K562 (cell line): ENCODE measurements around the gene OST4. TPM values are rescaled to one million over a fixed set of nuclear protein-coding genes. Genes with fewer than 3 reads are reported as not detected.
A peak's percentile ranks its signal among the peaks of the same experiment; 100 is the strongest.

Experiments
- MAFG ChIP-seq: fragments of 450-650 bp; conservative IDR thresholded peaks from 2 replicates; pipeline ENCODE4 v1.6.1; 2016; ENCODE audit warnings: missing genetic modification characterization, missing compliant biosample characterization
- MEF2D ChIP-seq: conservative IDR thresholded peaks from 2 replicates; pipeline ENCODE4 v1.6.1; 2016; ENCODE audit warnings: low read depth, missing genetic modification characterization, missing compliant biosample characterization
- MEIS2 ChIP-seq: fragments of 450-650 bp; IDR thresholded peaks from 2 replicates; pipeline ENCODE4 v1.6.1; 2014; ENCODE audit warnings: mild to moderate bottlenecking; ENCODE audit not compliant: partially characterized antibody
- MYNN ChIP-seq, 2 experiments: sonication (generic); formaldehyde crosslinking in 1 of 2; IDR thresholded peaks; 2 replicates each; pipeline versions ENCODE4 v1.5.0 to v1.6.1; 2016 to 2020; ENCODE audit warnings: antibody characterized with exemption in 1 of 2, missing genetic modification reagents in 1 of 2
- NR4A1 ChIP-seq, 2 experiments: fragments of 250-450 bp in 1 of 2; fragments of 450-650 bp in 1 of 2; sonication (Bioruptor Pico) in 1 of 2; IDR thresholded peaks; 2 replicates each; pipeline versions ENCODE4 v1.4.0 to v1.6.1; 2016 to 2020; ENCODE audit warnings: mild to moderate bottlenecking in 2 of 2, missing compliant biosample characterization in 1 of 2, missing genetic modification characterization in 1 of 2, moderate library complexity in 1 of 2
- PBX2 ChIP-seq, 2 experiments: IDR thresholded peaks in 1 of 2; conservative IDR thresholded peaks in 1 of 2; 2 replicates each; pipeline ENCODE4 v1.6.1; 2016; ENCODE audit warnings: low read depth in 2 of 2, mild to moderate bottlenecking in 1 of 2, missing compliant biosample characterization in 1 of 2, missing genetic modification characterization in 1 of 2, moderate library complexity in 1 of 2
- SMARCE1 ChIP-seq: fragments of 450-650 bp; IDR thresholded peaks from 2 replicates; pipeline ENCODE4 v1.7.1; 2016; ENCODE audit warnings: mild to moderate bottlenecking
- SPI1 ChIP-seq: IDR thresholded peaks from 2 replicates; pipeline ENCODE4 v1.6.1; 2011; ENCODE audit warnings: low read depth, low read length, control low read depth, borderline replicate concordance
- TCF3 ChIP-seq: sonication (generic); formaldehyde crosslinking; IDR thresholded peaks from 2 replicates; pipeline ENCODE4 v1.4.0; 2020; ENCODE audit warnings: mild to moderate bottlenecking, missing genetic modification reagents
- polyA plus RNA-seq, 8 experiments: library from polyadenylated mRNA; depleted of rRNA in 4 of 8; stranded (reverse) in 5 of 8; unstranded in 3 of 8; fragments of >200 nt; fragmentation: Nextera tagmentation in 2 of 8; fragmentation: Illumina TruSeq in 1 of 8; extraction: Ambion mirVana in 2 of 8; extraction: Trizol in 1 of 8; gene quantifications; 2 replicates each; pipeline versions ENCODE4 v1.2.1 to v1.2.3, GENCODE V29; 2011 to 2014; ENCODE audit warnings: inconsistent platforms in 1 of 8, missing spikeins in 1 of 8
- total RNA-seq, 7 experiments: library from RNA; depleted of rRNA in 6 of 7; stranded (reverse); fragments of >200 nt in 6 of 7; fragmentation: Illumina TruSeq in 2 of 7; extraction: Trizol in 2 of 7; gene quantifications; 2 replicates each; pipeline versions ENCODE4 v1.2.1 to v1.2.3, GENCODE V29; 2011 to 2021; ENCODE audit warnings: low replicate concordance in 1 of 7
- TF ChIP-seq, protein P1 (sequence below): fragments of 450-650 bp; IDR thresholded peaks from 2 replicates; pipeline ENCODE4 v1.6.1; 2016; ENCODE audit warnings: low read depth
- TF ChIP-seq, protein P2 (sequence below): sonication (generic); formaldehyde crosslinking; IDR thresholded peaks from 2 replicates; pipeline ENCODE4 v1.8.1; 2023; ENCODE audit warnings: mild to moderate bottlenecking, missing genetic modification reagents

The OST4 gene
- total and polyA plus RNA-seq, 9 of the 15 experiments (the other 6 are each of a cell fraction or from before 2014, with no cell fraction given): 186 to 1,155 (median 355) TPM

DNA sequence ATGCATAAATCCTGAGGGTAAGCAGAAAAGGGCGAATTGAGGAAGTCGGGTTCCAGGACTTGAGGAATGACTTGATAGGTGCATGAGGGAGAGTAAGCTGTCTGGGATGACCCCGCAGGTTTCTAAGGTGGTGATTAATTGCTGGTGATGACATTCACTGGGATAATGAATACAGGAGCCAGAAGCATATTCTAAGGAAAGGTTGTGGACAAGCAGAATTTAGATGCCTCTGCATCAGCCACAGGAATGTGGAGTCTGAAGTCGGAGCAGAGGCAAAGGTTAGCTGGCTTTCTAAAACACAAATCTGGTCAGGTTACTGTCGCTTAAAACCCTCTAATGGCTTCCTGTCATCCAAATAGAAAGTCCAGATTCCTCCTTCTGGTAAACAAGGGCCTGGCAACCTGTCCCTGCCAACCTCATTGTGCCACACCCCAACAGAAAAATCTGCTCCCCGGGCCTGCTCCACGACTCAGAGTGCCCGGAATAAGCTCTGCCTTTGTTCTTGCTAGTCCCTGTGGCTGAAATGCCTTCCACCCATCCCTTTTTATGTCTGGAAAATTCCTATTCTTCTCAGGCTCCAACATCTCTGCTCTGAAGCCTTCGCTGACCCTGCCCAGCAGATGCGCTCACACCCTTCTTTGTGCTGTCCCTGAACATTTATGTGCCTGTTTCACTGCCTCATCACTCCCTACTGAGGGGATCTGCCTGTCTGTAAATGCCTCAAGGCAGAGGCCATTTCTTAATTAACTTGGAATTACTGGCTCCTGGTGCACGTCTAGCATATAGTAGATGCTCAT, 50.0 kb downstream of the OST4 start (continued):
- peak; percentile 74 for TF ChIP-seq SPI1
- no peak for TF ChIP-seq PBX2 (CRISPR knock-in tag; IDR thresholded peaks at IDR 0.05; ENCODE audit: low read depth)
- peak; percentile 58 for TF ChIP-seq PBX2 (tag; conservative IDR thresholded peaks at IDR 0.05; ENCODE audit: low read depth)
- TF ChIP-seq, protein P1, sequence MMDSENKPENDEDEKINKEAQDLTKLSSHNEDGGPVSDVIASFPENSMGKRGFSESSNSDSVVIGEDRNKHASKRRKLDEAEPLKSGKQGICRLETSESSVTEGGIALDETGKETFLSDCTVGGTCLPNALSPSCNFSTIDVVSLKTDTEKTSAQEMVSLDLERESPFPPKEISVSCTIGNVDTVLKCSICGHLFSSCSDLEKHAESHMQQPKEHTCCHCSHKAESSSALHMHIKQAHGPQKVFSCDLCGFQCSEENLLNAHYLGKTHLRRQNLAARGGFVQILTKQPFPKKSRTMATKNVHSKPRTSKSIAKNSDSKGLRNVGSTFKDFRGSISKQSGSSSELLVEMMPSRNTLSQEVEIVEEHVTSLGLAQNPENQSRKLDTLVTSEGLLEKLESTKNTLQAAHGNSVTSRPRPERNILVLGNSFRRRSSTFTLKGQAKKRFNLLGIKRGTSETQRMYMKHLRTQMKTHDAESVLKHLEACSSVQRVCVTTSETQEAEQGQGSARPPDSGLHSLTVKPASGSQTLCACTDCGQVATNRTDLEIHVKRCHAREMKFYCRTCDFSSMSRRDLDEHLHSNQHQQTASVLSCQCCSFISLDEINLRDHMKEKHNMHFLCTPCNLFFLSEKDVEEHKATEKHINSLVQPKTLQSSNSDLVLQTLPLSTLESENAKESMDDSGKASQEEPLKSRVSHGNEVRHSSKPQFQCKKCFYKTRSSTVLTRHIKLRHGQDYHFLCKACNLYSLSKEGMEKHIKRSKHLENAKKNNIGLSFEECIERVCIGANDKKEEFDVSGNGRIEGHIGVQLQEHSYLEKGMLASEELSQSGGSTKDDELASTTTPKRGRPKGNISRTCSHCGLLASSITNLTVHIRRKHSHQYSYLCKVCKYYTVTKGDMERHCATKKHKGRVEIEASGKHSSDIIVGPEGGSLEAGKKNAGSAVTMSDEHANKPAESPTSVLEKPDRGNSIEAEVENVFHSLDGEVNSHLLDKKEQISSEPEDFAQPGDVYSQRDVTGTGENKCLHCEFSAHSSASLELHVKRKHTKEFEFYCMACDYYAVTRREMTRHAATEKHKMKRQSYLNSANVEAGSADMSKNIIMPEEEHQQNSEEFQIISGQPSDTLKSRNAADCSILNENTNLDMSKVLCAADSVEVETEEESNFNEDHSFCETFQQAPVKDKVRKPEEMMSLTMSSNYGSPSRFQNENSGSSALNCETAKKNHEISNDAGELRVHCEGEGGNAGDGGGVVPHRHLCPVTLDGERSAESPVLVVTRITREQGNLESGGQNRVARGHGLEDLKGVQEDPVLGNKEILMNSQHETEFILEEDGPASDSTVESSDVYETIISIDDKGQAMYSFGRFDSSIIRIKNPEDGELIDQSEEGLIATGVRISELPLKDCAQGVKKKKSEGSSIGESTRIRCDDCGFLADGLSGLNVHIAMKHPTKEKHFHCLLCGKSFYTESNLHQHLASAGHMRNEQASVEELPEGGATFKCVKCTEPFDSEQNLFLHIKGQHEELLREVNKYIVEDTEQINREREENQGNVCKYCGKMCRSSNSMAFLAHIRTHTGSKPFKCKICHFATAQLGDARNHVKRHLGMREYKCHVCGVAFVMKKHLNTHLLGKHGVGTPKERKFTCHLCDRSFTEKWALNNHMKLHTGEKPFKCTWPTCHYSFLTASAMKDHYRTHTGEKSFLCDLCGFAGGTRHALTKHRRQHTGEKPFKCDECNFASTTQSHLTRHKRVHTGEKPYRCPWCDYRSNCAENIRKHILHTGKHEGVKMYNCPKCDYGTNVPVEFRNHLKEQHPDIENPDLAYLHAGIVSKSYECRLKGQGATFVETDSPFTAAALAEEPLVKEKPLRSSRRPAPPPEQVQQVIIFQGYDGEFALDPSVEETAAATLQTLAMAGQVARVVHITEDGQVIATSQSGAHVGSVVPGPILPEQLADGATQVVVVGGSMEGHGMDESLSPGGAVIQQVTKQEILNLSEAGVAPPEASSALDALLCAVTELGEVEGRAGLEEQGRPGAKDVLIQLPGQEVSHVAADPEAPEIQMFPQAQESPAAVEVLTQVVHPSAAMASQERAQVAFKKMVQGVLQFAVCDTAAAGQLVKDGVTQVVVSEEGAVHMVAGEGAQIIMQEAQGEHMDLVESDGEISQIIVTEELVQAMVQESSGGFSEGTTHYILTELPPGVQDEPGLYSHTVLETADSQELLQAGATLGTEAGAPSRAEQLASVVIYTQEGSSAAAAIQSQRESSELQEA: no peak
- TF ChIP-seq TCF3 (CRISPR knock-in tag): no peak
- peak; percentile 72 for TF ChIP-seq MEIS2
- TF ChIP-seq MYNN (IDR thresholded peaks at IDR 0.05): no peak
- TF ChIP-seq MYNN (CRISPR knock-in tag; IDR thresholded peaks at IDR 0.05): no peak
- no peak for TF ChIP-seq MEF2D (tag)
- TF ChIP-seq NR4A1 (CRISPR knock-in tag; IDR thresholded peaks at IDR 0.05): no peak
- no peak for TF ChIP-seq NR4A1 (tag; IDR thresholded peaks at IDR 0.05)
- no peak for TF ChIP-seq MAFG (tag)
- no peak for TF ChIP-seq SMARCE1
- TF ChIP-seq, protein P2, sequence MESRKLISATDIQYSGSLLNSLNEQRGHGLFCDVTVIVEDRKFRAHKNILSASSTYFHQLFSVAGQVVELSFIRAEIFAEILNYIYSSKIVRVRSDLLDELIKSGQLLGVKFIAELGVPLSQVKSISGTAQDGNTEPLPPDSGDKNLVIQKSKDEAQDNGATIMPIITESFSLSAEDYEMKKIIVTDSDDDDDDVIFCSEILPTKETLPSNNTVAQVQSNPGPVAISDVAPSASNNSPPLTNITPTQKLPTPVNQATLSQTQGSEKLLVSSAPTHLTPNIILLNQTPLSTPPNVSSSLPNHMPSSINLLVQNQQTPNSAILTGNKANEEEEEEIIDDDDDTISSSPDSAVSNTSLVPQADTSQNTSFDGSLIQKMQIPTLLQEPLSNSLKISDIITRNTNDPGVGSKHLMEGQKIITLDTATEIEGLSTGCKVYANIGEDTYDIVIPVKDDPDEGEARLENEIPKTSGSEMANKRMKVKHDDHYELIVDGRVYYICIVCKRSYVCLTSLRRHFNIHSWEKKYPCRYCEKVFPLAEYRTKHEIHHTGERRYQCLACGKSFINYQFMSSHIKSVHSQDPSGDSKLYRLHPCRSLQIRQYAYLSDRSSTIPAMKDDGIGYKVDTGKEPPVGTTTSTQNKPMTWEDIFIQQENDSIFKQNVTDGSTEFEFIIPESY (CRISPR knock-in tag): no peak
